CD4-positive, alpha-beta T cell treated with Interleukin-21 for 1 hour (primary cell): ENCODE results near the gene SPOCK1.

Experiments
- DNase-seq: peaks from one replicate; pipeline ENCODE4 v3.0.0-alpha.2; 2020

The SPOCK1 gene

DNA sequence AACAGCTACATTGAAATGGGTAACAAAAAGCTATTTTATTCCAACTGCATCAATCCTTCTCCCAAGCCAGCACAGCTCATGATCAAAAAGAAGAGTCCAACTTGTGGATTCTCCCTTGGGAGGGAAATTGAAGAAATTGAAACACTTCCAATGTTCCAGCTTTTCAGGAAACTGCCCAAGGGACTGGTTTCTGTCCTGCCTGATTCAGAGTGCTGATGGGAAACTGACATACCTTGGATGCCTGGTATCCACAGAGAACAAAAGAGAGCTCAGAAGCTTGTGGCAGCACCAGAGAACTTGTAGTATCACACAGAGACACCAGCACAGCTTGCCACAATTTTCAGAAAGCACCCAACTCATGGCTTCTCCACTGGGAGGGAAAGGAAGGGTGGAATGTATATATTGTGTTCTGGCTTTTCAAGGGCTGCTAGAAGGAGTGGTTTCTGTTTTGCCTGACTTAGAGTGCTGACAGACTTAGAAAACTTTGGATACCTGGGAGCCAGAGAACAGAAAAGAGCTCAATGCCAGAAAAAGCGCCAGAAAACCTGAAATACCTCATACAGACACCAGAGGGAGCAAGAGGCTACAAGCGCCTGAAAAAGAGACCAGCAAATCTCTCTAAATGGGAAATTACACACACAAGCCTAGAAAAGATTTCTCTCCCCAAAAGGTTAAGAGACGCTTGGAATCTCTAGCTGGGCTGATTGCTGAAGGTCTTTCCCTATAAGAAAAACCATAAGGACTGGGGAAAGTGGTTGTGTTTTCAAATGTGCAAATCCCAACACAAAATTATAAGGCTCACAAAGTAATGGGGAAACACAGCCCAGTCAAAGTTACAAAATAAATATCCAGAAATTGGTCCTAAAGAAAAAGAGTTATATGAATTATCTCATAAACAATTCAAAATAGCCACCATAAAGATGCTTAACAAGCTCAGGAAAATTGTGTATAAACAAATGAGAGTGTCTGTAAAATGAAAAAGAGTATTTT is 178.8 kb downstream of the SPOCK1 start:
- DNase-seq, result peak; percentile 37

DNA sequence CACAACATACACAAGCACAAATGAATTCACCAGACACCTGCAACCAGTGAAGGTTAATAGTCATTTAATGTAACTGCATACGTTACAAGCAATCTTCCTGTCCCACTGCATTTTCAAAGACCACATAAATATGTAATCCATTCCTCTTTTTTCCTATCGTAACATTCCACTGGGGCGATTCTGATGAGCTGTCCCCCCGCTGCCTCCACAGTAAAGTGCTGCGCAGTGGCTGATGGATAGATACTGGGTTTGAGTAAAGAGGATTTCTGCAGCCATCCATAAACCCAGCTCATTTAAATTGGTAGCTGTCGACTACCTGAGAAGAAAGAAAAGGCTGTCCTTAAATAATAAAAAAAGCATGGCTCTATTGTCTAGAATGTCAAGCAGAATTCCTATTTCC is 181.1 kb downstream of the SPOCK1 start:
- no peak for DNase-seq

DNA sequence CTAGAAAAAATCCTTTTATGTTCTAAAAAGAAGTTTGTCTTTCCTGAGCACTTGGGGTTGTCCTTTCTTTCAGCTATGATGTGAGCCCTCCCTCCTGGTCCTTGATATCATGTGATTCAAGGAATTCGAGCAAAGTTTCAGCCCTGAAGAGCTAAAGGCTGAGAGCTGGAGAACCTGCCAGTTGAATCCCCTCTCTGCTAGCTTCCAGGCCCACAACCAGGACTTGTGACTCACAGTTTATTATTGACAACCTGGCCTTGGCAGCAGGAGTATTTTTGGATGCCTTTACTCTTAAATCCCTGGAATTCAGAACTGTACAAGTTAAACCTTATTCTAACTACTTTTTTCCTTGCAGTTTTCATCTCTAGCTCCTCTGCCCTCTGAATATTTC is 182.8 kb downstream of the SPOCK1 start:
- DNase-seq, result no peak

DNA sequence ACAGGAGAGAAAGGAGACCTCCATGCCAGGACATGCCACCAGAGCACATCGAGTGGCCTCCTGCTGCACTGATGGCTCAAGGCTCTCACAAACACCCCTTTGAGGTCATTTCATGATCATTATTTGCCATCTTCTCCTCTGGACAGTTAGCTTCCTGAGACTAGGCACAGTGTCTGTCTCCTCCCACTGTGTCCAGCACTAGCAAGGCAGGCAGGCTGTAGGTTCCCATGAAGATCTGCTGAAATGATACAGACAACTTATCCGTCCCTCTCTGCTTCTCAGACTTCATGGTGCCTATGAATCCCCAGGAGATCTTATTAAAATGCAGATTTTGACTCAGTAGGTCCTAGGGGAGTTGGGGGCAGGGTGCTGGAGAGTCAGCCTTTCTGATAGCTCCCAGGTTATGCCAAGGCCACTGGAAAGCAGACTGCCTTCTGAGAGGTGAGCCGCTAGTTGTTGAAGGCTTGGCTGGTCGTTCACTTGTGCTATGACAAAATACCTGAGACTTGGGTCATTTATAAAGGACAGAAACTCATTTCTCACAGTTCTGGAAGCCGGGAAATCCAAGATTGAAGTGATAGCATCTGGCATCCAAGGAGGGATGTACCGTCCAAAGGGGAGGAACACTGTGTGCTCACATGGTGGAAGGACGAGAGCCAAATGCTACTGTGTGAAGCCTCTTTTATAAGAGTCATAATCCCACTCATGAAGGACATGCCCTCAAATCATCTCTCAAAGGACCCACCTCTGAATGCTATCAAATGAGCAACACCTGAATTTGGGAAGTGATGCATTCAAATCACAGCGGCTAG is 183.4 kb downstream of the SPOCK1 start:
- DNase-seq, result no peak

DNA sequence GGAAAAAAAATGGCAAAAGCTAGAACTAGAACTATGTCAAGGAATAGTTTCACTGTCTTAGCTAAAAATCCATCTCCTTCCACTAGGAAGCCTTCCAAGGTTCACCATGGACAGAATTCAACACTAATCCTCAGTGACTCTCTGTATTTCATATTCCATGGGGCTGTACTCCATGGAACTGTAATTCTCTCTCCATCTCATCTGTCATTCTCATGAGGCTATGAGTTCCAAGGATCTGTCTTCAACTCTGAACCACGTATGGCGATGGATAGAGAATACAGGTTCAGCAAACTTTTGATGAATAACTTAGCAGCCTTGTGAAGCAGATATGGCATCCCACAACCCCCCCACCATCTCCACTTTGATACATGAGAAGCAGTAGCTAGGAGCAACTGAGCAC is 184.0 kb downstream of the SPOCK1 start:
- no peak for DNase-seq

DNA sequence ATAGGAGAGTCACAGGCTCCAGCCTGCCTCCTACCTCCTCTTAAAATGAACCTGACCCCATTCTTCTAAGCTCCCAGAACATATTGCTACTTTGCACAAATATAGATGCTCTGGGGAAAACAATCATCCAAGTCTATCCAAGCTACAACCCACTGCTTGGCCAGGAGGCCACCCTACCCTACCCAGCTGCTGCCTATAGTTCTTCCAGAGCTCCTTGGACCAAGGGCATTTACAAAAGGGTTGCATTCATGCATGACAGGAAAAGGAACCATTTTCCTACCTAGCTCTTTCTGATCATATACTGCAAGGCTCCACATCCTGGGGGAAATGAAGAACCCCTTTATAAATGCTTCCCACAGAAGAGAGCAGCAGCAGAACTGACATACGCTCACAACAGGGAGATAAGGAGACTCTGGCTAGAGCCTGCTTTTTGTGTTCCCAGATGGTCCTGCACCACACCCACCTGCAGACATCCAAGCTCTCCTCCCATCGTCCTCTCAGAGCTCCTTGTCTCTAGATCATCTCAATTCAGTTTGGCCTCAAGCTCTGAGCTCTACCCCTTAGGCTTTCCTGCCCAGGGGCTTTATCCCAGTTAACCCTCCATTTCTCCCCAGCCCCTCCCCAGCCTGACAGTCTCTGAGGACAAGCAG is 185.5 kb downstream of the SPOCK1 start:
- DNase-seq, result no peak

DNA sequence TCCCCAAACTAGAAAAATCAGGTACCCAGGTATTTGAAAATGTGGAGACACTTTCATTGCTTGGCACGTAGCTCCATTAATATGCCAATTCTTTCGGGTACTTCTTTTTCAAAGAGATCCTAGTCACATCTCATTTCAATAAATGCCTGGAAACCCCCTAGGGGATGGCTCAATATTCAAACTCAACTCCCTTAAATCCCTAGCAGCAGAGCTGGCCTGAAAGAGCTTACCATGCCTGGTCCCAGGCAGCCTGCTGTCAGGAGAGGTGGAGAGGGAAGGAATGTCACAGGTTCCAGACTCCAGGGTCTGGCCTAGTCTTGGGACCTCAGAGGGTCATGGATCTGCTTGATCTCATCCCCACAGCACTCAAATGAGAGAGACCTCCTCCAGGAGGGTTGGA is 187.1 kb downstream of the SPOCK1 start:
- no peak for DNase-seq

DNA sequence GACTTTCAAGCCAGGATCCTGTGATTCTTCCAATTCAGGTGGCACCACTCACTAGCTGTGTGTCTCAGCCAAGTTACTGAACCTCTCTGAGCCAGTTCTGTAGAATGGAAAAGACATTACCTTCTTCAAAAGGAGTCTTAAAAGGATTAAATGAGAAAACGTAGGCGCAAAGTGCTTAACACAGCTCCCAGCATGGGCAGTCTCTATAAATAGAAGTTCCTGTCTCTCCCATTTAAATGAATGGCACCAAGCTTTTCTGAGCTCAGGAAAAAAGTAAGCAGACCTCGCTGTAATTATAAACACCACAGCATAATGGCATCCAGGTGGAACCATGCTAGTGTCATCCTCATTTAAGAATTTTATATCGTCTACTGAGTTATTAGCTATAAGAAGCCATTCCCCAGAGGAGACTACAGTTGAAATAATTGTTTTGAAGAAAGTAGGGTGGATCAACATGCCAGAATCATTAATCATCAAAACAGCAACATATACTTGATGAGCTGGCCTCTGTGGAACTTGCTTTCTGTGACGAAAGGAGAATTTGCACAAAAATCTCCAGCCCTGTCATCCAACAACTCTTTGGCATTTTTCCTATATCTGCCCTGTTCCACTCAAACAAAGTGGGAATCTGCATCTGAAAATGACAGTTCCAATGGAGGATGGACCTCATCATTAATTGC is 188.9 kb downstream of the SPOCK1 start:
- no peak for DNase-seq

DNA sequence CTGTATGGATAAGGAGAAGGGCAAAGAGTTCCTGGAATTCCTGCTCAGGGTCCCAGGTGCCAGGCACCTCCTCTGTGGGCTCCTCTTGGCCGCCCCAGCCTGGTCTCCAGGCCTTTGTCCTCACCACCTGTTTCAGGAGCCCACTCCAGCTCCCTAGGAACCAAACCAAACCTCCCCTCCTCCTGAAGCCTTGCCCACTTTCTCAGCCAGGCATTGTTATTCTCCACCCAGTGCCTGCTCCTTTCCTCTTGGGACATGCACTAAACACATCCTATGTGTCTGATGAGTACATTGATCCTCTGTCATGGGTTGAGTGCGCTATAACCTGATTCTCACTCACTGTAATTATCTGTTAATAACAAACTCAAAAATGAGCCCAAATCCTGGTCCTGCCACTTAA is 189.8 kb downstream of the SPOCK1 start:
- no peak for DNase-seq

DNA sequence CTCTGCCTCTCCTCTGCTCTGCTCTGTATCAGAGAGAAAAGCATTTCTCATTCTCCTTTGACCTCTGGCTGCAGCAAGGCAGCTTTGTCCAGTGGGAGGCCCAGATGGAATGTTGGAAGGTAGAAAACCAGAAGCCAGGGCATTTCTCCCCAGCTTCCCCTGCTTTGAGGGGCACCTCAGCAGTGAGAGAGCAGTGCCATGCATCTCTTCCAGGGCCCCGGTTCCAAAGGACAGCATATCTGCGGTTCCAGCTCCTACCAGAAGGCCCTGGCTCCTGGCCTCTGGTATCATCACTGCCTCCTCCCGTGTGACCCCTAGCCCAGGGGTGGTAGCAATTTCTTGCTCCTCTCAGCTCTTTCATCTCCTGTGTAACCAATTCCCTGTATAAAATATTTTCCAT is 190.8 kb downstream of the SPOCK1 start:
- DNase-seq, result no peak

DNA sequence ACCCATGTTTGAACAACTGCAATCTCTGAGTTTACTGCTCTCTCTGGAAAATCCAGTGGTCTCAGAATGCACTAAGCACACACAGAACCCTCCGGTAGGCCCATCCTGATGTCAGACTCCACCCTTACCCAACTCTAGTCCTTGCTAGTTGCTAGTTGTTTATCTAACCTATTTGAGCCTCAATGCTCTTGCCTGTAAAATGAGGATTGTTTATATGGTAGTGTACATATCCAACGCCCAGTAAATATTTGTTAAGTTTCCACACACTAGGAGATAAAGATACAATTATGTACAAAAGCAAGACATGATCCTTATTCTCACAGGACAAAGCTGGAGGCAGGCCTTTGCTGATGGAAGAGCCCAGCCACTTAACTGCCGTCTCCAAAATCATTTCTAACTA is 192.2 kb downstream of the SPOCK1 start:
- no peak for DNase-seq

DNA sequence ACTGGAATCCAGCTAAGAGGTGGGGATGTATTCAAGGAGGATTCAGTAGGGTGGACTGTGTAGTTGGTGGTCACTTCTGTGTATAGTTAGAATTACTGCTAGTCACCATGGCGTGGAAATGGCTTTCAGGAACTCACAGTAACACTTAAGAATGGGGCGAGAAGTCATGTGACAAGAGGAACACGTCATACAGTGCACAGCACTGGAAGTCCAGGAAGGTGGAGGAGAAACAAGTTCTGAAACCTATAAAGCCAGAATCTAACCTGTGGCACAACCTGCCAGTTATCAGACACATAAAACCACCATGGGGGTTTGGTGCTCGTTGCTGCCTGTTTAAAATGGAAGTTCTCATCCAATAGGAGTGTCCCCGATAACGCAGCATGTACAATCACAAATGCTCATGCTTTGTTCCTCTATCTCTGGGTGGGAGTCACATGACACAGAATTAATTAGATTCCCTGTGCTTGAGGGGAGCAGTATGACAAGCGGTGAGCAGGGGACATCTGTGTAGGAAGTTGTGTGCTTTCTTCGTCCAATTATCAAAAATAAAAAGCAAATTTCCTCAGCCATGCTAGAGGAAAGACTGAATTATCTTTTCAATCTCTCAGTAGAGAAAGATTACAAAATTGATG is 193.0 kb downstream of the SPOCK1 start:
- DNase-seq, result no peak

DNA sequence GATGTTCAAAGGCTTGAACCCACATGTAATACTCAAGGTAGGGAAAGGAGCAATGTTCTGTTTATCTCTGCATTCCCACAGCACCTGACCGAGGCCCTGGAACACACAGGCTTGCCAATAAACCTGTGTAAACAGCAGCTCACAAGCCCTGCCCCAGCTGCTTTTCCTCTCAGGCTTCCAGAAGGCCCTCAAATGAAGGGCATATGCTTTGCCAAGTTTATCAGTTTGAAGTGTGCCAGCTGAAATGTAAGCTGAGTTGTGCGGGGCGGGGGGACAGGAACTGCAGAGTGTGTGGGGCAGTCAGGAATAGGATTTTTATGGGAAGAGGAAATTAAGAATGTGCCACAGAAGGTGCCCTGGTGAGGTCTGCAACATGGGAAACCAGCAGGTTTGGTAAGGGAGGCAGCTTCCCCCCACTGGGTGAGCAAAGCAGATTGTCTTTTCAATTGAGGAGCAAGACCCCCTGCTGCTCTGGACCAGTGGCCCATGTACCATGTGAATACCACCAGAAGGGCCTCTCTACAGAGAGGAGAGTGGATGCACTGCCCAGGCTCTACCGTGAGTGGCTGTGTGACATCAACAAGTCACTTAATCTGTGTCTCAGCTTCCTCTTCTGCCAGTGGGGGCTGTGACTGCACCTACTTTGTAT is 194.8 kb downstream of the SPOCK1 start:
- no peak for DNase-seq

DNA sequence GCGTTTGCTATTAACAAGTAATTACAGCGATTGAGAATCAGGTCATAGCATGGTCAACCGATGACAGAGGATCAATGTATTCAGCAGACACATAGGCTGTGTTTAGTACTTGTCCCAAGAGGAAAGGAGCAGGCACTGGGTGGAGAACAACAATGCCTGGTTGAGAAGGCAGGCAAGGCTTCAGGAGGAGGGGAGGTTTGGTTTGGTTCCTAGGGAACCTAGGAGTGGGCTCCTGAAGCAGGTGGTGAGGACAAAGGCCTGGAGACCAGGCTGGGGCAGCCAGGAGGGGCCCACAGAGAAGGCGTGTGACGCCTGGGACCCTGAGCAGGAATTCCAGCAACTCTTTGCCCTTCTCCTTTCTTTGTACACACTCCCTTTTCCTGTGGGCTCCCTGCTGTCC is 195.6 kb downstream of the SPOCK1 start:
- no peak for DNase-seq

DNA sequence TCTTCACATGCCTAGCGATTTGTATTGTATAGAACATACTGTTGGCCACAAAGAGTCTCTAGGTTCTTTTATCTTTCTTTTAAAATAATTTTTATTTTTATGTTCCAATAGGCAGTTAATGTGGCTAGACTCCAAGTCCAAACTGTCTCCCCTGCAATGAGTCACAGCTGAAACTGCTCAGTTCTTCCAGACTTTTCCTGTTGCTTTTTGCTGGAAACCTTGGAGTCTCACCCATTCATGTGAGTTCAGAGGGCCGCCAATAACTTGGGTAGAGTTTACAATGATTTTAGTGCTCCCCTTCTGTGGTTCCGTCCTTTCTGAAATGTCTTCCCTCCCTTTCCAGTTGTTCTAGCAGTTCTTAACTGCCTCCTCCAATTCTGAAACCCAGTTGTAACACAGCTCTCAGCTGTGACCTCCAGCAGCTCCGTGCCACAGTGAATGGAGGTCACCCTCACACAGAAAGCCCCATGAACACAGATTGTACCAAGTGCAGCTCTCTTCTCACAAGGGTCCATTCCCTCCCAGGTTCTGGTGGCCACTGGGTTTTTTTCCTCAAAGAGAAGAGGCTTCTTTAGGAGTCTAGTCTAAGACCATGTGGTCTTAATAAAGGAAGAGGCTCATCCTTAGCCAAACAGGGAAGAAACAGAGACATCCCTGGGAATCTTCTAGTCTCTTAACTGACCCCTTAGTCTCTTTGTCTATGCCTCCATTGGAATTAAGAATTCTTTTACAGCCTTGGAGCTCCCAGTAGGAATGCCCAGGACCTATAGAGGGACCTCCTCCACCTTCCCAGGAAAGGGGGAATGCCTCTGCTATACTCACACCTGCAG is 198.5 kb downstream of the SPOCK1 start:
- DNase-seq, result no peak

DNA sequence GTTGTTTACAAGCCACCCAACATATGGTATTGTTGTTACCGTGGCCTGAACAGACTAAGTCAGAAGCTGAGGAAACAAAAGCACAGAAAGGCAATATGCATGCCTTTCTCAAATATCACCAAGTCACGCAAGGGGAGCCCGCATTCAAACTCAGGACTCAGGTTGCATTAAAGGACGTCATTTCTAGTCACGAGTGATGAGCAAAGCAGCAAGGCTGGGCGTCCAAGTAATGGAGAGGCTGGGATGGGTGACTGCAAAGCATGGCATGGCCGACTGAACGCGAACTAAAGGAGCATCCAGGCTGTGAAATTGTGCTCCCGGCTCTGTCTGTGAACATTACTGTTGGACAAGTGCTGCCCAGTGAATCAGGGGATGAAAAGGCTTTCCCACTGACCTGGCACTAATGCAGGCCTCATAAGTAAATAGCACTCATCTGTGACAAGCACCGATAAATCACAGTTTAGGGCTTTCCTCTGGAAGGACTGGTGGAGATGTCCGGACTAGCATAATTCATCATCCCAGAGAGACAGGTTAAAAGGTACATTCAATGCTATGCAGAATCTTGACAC is 202.8 kb downstream of the SPOCK1 start:
- no peak for DNase-seq

DNA sequence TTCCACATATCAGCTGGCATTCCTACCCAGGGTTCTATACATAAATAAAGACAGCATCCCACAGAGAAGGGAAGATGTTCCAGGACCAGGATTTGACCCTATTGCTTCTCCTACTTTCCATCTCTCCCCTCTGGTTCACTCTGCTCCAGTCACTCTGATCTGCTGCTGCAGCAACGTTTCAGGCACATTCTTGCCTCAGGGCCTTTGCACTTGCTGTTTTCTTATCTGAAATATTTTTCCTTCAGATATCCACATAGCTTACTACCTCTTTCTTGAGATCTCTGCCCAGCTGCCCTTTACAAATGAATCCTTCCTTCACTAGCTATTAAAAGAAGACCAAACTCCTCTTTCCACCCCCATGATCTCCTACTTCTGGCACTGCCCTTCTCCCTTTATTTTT is 204.5 kb downstream of the SPOCK1 start:
- DNase-seq, result no peak

DNA sequence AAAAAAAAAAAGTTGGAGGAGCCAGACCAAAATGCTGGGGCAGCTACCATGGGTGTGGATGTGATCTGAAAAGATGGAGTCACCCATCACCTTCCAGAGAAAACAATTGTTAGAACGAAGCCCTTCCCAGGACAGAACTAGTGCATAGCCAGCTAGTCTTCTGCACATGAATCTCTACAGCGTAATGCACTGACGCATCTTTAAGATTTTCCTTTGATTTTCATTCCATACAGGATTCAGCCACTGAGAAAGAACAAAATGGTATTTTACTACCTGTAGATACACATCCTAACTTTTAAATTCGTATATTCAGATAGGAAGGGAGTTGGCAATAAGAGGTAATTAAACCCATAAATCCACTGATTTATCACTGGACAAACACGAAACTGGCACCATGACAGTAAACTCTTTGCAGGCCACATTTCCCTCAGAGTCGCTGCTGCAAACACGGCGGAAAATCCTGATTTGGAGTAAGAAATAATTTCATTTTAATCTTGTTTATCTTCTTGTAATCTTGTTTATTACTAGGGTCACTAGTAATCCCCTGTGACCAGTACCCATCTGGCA is 206.6 kb downstream of the SPOCK1 start:
- no peak for DNase-seq

DNA sequence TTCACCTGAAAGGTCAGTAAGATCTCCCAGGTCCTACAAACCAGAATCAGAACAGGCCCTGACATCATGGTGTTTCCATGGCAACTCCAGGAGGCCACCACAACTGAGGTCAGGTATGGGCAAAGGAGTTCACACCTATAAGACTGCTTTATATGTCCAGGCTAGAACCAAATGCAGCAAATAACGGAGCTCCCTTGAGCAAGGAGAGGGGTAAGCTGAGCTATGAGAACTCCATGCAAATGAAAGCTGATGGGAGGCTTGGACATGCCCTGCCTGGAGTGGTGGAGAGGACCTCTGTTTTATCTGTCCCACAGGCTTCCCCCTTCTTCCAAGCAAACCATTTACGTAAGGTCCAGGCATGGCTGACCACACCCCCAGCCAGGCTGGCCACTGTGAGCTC is 207.7 kb downstream of the SPOCK1 start:
- no peak for DNase-seq

DNA sequence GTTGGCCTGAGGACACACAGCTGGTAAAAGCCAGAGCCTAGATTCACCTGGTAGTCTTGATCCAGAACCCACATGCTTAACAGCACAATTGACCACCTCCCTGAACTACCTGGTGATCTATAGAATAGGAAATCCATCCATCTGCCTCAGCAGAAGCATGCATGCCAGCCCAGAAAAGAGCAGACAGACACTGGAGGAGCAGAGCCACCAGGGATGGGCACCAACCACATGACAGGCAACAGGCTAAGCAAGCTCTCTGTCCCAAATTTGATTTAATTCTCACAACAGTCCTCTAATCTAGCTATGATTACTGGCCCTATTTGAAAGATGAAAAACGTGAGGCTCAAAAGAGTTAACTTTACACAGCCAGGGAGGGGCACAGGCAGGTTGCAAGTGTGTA is 208.1 kb downstream of the SPOCK1 start:
- DNase-seq, result no peak
